Stomach (tissue), 9 donors: ENCODE data around the gene OR12D1. TPM values are rescaled to one million over a fixed set of nuclear protein-coding genes. Genes with fewer than 3 reads are reported as not detected.

Experiments
- DNase-seq, 2 donors: peaks; one replicate each; pipeline versions ENCODE4 v3.0.0 to v3.0.0-alpha.2; 2013 to 2019
- H3K27ac ChIP-seq, 5 donors: fragments of 200-600 bp in 4 of 5; sonication (generic) in 4 of 5; one replicate each; pipeline ENCODE4 v1.5.1; 2013 to 2019; ENCODE audit warnings: mild to moderate bottlenecking in 1 of 5, moderate library complexity in 1 of 5
- H3K27me3 ChIP-seq, 3 donors: fragments of 200-600 bp; sonication (generic); one replicate each; pipeline ENCODE4 v1.5.1; 2017 to 2019; ENCODE audit warnings: mixed run types in 1 of 3
- H3K36me3 ChIP-seq, 4 donors: fragments of 200-600 bp; sonication (generic); 1 replicate in 3 of 4; 2 replicates in 1 of 4; pipeline ENCODE4 v1.5.1; 2016 to 2019
- H3K4me1 ChIP-seq, 4 donors: fragments of 200-600 bp; sonication (generic); one replicate each; pipeline ENCODE4 v1.5.1; 2016 to 2019
- H3K4me3 ChIP-seq, 4 donors: fragments of 200-600 bp; sonication (generic) in 3 of 4; one replicate each; pipeline ENCODE4 v1.5.1; 2016 to 2019; ENCODE audit warnings: mild to moderate bottlenecking in 1 of 4
- H3K9me3 ChIP-seq, 4 donors: fragments of 200-600 bp; sonication (generic); one replicate each; pipeline ENCODE4 v1.5.1; 2016 to 2019
- EP300 ChIP-seq: sonication (generic); formaldehyde crosslinking; IDR thresholded peaks from one replicate; pipeline ENCODE4 v1.6.1; 2017; ENCODE audit warnings: antibody characterized with exemption
- POLR2A ChIP-seq, 4 donors: fragments of 450-650 bp; IDR thresholded peaks; one replicate each; pipeline ENCODE4 v1.6.1; 2016; ENCODE audit warnings: antibody characterized with exemption in 4 of 4, control low read depth in 2 of 4, mild to moderate bottlenecking in 1 of 4, moderate library complexity in 1 of 4
- POLR2AphosphoS5 ChIP-seq, 3 donors: sonication (generic); formaldehyde crosslinking; IDR thresholded peaks; one replicate each; pipeline ENCODE4 v1.6.1; 2016; ENCODE audit warnings: antibody characterized with exemption in 3 of 3
- WGBS, 5 donors: extraction: QIAGEN DNeasy Blood & Tissue Kit in 3 of 5; methylation state at CpG; one replicate each; pipeline versions ENCODE4 v1.1.5 to v1.1.7; 2013 to 2018; 5-methylcytosine and 5-hydroxymethylcytosine counted together
- intact Hi-C: fragments of 100-400 bp; cut with DNase I; formaldehyde crosslinking; loops from one replicate; pipeline ENCODE4 v1.15.1; 2023; ENCODE audit warnings: low total_unique reads
- polyA plus RNA-seq, 3 donors: library from polyadenylated mRNA; stranded (reverse); fragments of 200-250 nt; gene quantifications; one replicate each; pipeline ENCODE4 v1.2.3, GENCODE V29; 2013
- total RNA-seq, 5 donors: library from RNA; depleted of rRNA; stranded (reverse); fragments of >200 nt; gene quantifications; one replicate each; pipeline versions ENCODE4 v1.1.0 to v1.2.3, GENCODE V29; 2014 to 2016
- TF ChIP-seq, protein P1 (sequence below), 7 experiments: fragments of 450-650 bp in 4 of 7; fragments of 200-600 bp in 3 of 7; sonication (generic) in 3 of 7; IDR thresholded peaks; one replicate each; pipeline ENCODE4 v1.5.1; 2016 to 2019; ENCODE audit warnings: antibody characterized with exemption in 7 of 7, control low read depth in 2 of 7, mild to moderate bottlenecking in 1 of 7
- donor health status: healthy with polysubstance abuse.
- donor health status: Bipolar disorder and iron deficiency.
- donor health status: healthy.

OR12D1 gene
- total and polyA plus RNA-seq, 8 donors: not detected

DNA sequence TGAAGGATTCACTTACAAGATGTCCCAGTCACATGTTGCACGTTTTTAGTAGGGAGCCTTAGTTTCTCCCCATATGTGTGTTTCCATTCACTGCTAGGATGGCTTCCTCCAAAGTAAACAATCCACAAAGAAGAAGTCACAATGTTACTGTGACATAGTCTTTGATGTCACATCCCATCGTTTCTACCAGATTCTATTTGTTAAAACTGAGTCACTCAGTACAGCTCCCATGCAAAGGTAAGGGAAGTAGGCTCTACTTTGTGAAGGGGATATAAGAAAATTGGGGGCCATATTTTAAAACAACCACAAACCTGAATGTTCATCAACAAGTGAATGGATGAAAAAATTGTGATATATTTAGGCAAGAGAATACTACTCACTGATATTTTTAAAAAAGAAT, 42.2 kb downstream of the OR12D1 start, which contains the start of the genes OR11A1 and OR2H1:
OR11A1 (minus strand) TSS at position 101 of the 400 bp plus-strand sequence. CDS start 29,430 bp downstream, outside the sequence.
OR2H1 (plus strand) TSS at position 185 of the 400 bp plus-strand sequence. CDS start 4,615 bp downstream, outside the sequence.
- no peak within 1 kb of the TSS for H3K27ac ChIP-seq
- peaks cover 0 to 9% (median 0%) of the 10 kb centered on the region in 3 donors for H3K27me3 ChIP-seq
- 45 to 60% (median 49%) methylated on average over 2 of the region's 2 CpGs for WGBS, 5 donors
- H3K9me3 ChIP-seq: no peaks in the 10 kb centered on the region
- TF ChIP-seq POLR2AphosphoS5 (IDR thresholded peaks at IDR 0.05) (no peak), EP300 (no peak), POLR2A (IDR thresholded peaks at IDR 0.05) (no peak)
- TF ChIP-seq, protein P1, sequence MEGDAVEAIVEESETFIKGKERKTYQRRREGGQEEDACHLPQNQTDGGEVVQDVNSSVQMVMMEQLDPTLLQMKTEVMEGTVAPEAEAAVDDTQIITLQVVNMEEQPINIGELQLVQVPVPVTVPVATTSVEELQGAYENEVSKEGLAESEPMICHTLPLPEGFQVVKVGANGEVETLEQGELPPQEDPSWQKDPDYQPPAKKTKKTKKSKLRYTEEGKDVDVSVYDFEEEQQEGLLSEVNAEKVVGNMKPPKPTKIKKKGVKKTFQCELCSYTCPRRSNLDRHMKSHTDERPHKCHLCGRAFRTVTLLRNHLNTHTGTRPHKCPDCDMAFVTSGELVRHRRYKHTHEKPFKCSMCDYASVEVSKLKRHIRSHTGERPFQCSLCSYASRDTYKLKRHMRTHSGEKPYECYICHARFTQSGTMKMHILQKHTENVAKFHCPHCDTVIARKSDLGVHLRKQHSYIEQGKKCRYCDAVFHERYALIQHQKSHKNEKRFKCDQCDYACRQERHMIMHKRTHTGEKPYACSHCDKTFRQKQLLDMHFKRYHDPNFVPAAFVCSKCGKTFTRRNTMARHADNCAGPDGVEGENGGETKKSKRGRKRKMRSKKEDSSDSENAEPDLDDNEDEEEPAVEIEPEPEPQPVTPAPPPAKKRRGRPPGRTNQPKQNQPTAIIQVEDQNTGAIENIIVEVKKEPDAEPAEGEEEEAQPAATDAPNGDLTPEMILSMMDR (IDR thresholded peaks at IDR 0.05): no peak
- no peak within 1 kb of the TSS for H3K4me3 ChIP-seq
- H3K4me1 ChIP-seq: no peaks in the 10 kb centered on the region
- H3K36me3 ChIP-seq: no peaks in the 10 kb centered on the region
- intact Hi-C loops: no loop called here
- DNase-seq: no peak

DNA sequence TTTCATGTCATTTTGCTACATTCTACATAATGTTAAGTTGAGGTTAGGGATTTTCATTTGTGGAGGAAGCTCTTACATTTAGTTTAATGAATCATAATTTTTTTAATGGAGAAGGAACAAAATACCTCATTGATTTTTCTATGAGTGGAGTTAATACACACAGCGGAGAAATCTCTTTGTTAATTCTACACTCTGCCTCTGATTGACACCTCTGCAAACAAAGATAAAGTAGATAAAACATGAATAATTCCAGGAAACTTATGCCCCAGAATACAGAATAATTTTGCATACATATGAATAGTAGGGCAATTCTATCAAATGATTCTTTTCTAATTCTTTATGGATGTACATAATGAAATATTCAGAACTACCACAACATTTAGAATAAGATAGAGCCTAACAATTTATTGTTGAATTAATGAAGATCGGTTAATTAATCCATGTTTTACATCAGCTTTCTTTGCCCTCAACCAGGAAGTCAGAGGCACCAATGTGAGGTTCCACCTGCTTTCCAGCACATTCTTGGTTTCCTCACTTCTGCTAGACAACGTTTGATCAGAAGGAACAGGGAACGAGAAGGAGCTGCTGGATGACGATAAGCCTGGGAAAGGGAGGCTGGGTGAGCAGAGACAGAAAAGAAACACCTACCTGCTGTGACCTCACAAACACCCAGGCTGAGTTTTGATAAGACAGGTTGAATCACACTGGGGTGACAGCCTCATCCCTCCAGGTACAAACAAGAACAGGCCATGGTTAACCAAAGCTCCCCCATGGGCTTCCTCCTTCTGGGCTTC, 46.5 kb downstream of the OR12D1 start:
- Histone ChIP-seq H3K27ac (no peak overlapping the region), H3K4me1 (no peaks in the 10 kb centered on the region), H3K27me3 (peaks cover 0 to 9% (median 0%) of the 10 kb centered on the region in 3 donors), H3K9me3 (no peaks in the 10 kb centered on the region), H3K4me3 (no peak overlapping the region), H3K36me3 (no peaks in the 10 kb centered on the region)
- WGBS, 5 donors: 54 to 65% (median 58%) methylated on average over 5 of the region's 5 CpGs
- no peak for DNase-seq
- TF ChIP-seq, protein P1 (IDR thresholded peaks at IDR 0.05): no peak
- TF ChIP-seq POLR2A (IDR thresholded peaks at IDR 0.05) (no peak), POLR2AphosphoS5 (IDR thresholded peaks at IDR 0.05) (no peak), EP300 (no peak)
- intact Hi-C loops: no loop called here

- no peak overlapping the region for H3K4me3 ChIP-seq
- TF ChIP-seq POLR2A (IDR thresholded peaks at IDR 0.05): no peak
- TF ChIP-seq, protein P1 (IDR thresholded peaks at IDR 0.05): no peak
- no peak for TF ChIP-seq EP300
- TF ChIP-seq POLR2AphosphoS5 (IDR thresholded peaks at IDR 0.05): no peak
- H3K27ac ChIP-seq: no peak overlapping the region
- H3K4me1 ChIP-seq: no peaks in the 10 kb centered on the region
- H3K27me3 ChIP-seq: peaks cover 0 to 9% (median 0%) of the 10 kb centered on the region in 3 donors
- DNase-seq: no peak
- no peaks in the 10 kb centered on the region for H3K36me3 ChIP-seq
- intact Hi-C loops: no loop called here
- WGBS, 5 donors: 76 to 84% (median 81%) methylated on average over 6 of the region's 6 CpGs
- H3K9me3 ChIP-seq: no peaks in the 10 kb centered on the region
Measured at GRCh38 chr6:29462022-29462421, 47.3 kb downstream of the OR12D1 start.

DNA sequence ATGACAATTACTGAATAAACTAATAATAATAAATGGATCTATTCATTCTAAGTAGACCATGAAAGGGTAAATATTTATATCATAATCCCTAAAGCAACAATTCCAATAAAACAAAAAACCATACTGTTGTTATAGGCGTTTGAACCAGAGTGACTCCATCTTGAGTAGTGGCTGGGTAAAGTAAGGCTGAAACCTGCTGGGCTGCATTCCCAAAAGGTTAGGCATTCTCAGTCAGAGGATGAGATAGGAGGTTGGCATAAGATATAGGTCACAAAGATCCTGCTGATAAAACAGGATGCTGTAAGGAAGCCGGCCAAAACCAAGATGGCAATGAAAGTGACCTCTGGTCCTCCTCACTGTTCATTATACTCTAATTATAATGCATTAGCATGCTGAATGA, 50.6 kb downstream of the OR12D1 start:
- Histone ChIP-seq H3K36me3 (no peaks in the 10 kb centered on the region), H3K4me3 (no peak overlapping the region), H3K9me3 (no peaks in the 10 kb centered on the region), H3K4me1 (no peaks in the 10 kb centered on the region), H3K27ac (no peak overlapping the region), H3K27me3 (peaks cover 0 to 3% (median 0%) of the 10 kb centered on the region in 3 donors)
- TF ChIP-seq EP300 (no peak), POLR2AphosphoS5 (IDR thresholded peaks at IDR 0.05) (no peak), POLR2A (IDR thresholded peaks at IDR 0.05) (no peak)
- TF ChIP-seq, protein P1 (IDR thresholded peaks at IDR 0.05): no peak
- DNase-seq: no peak
- intact Hi-C loops: no loop called here
- 58 to 69% (median 66%) methylated on average over 2 of the region's 2 CpGs for WGBS, 5 donors
